H9 (cell line): ENCODE results near the gene PSMA6. TPM values are rescaled to one million over a fixed set of nuclear protein-coding genes. Genes with fewer than 3 reads are reported as not detected.

ENCODE experiments used
- DNase-seq: peaks from one replicate; pipeline ENCODE4 v3.0.0-alpha.2; 2017
- H2AFZ ChIP-seq: one replicate; pipeline ENCODE4 v1.6.1; 2013; ENCODE audit warnings: mild to moderate bottlenecking, low read length, control low read depth, moderate library complexity
- H2AK5ac ChIP-seq: 2 replicates; pipeline ENCODE4 v1.6.1; 2013; ENCODE audit warnings: low read length, control low read depth, mixed read lengths; ENCODE audit not compliant: insufficient read length
- H2BK120ac ChIP-seq: one replicate; pipeline ENCODE4 v1.6.1; 2013; ENCODE audit warnings: low read depth, mild to moderate bottlenecking, low read length, control low read depth, inconsistent platforms; ENCODE audit not compliant: poor library complexity, severe bottlenecking
- H2BK12ac ChIP-seq: 2 replicates; pipeline ENCODE4 v1.6.1; 2013; ENCODE audit warnings: low read length, control low read depth, mixed read lengths, low read depth; ENCODE audit not compliant: insufficient read length
- H2BK15ac ChIP-seq: 2 replicates; pipeline ENCODE4 v1.6.1; 2013; ENCODE audit warnings: low read depth, low read length, control low read depth
- H2BK20ac ChIP-seq: one replicate; pipeline ENCODE4 v1.6.1; 2013; ENCODE audit warnings: low read depth, mild to moderate bottlenecking, low read length, control low read depth, inconsistent platforms; ENCODE audit not compliant: poor library complexity, severe bottlenecking
- H2BK5ac ChIP-seq: 2 replicates; pipeline ENCODE4 v1.6.1; 2013; ENCODE audit warnings: low read length, control low read depth, mixed read lengths; ENCODE audit not compliant: insufficient read length
- H3K14ac ChIP-seq: 2 replicates; pipeline ENCODE4 v1.6.1; 2013; ENCODE audit warnings: low read length, control low read depth; ENCODE audit not compliant: insufficient read depth
- H3K18ac ChIP-seq: 2 replicates; pipeline ENCODE4 v1.6.1; 2013; ENCODE audit warnings: low read depth, mild to moderate bottlenecking, mixed read lengths, low read length, control low read depth; ENCODE audit not compliant: insufficient read length
- H3K23ac ChIP-seq: 2 replicates; pipeline ENCODE4 v1.6.1; 2013; ENCODE audit warnings: low read length, control low read depth, mixed read lengths, low read depth; ENCODE audit not compliant: insufficient read length
- H3K23me2 ChIP-seq: 2 replicates; pipeline ENCODE4 v1.6.1; 2013; ENCODE audit warnings: low read depth, mild to moderate bottlenecking, mixed read lengths, low read length, control low read depth; ENCODE audit not compliant: insufficient read length, poor library complexity, severe bottlenecking
- H3K27ac ChIP-seq: 2 replicates; pipeline ENCODE4 v1.5.1; 2013; ENCODE audit warnings: low read length, control low read depth, mixed read lengths, low read depth; ENCODE audit not compliant: insufficient read length
- H3K27me3 ChIP-seq: 2 replicates; pipeline ENCODE4 v1.6.1; 2013; ENCODE audit warnings: low read length, control low read depth, inconsistent platforms; ENCODE audit not compliant: insufficient read depth
- H3K4ac ChIP-seq: 2 replicates; pipeline ENCODE4 v1.6.1; 2013; ENCODE audit warnings: low read depth, mild to moderate bottlenecking, control low read depth, inconsistent platforms, low read length, moderate library complexity
- H3K4me1 ChIP-seq: 2 replicates; pipeline ENCODE4 v1.6.1; 2013; ENCODE audit warnings: low read length, control low read depth, inconsistent platforms; ENCODE audit not compliant: insufficient read depth
- H3K4me2 ChIP-seq: 2 replicates; pipeline ENCODE4 v1.6.1; 2013; ENCODE audit warnings: low read length, control low read depth, mixed read lengths; ENCODE audit not compliant: insufficient read length, insufficient read depth
- H3K56ac ChIP-seq: 2 replicates; pipeline ENCODE4 v1.6.1; 2013; ENCODE audit warnings: low read depth, mild to moderate bottlenecking, mixed read lengths, low read length, control low read depth; ENCODE audit not compliant: insufficient read length
- H3K79me1 ChIP-seq: 2 replicates; pipeline ENCODE4 v1.6.1; 2013; ENCODE audit warnings: low read depth, mild to moderate bottlenecking, moderate library complexity, low read length, control low read depth, inconsistent platforms; ENCODE audit not compliant: insufficient read depth, poor library complexity, severe bottlenecking
- H3K79me2 ChIP-seq: 2 replicates; pipeline ENCODE4 v1.6.1; 2013; ENCODE audit warnings: low read length, control low read depth, inconsistent platforms; ENCODE audit not compliant: insufficient read depth
- H3K9ac ChIP-seq: 2 replicates; pipeline ENCODE4 v1.6.1; 2013; ENCODE audit warnings: low read length, control low read depth, mixed read lengths; ENCODE audit not compliant: insufficient read length; ENCODE audit errors: extremely low read depth
- H3K9me3 ChIP-seq: one replicate; pipeline ENCODE4 v1.6.1; 2013; ENCODE audit warnings: low read depth, low read length, inconsistent platforms; ENCODE audit not compliant: control insufficient read depth
- H3T11ph ChIP-seq: one replicate; pipeline ENCODE4 v1.6.1; 2013; ENCODE audit warnings: mild to moderate bottlenecking, low read length, control low read depth, inconsistent platforms
- H4K20me1 ChIP-seq: one replicate; pipeline ENCODE4 v1.6.1; 2013; ENCODE audit not compliant: control insufficient read depth, insufficient read length, insufficient read depth
- H4K5ac ChIP-seq: 2 replicates; pipeline ENCODE4 v1.6.1; 2013; ENCODE audit warnings: low read depth, mild to moderate bottlenecking, mixed read lengths, low read length, control low read depth; ENCODE audit not compliant: insufficient read length
- H4K8ac ChIP-seq: replicated peaks from 2 replicates; pipeline ENCODE4 v1.6.1; 2013; ENCODE audit warnings: low read length, control low read depth, mixed read lengths, low read depth; ENCODE audit not compliant: insufficient read length
- H4K91ac ChIP-seq: 2 replicates; pipeline ENCODE4 v1.6.1; 2013; ENCODE audit warnings: low read depth, mild to moderate bottlenecking, moderate library complexity, mixed read lengths, low read length, control low read depth; ENCODE audit not compliant: insufficient read length
- H3K27ac Mint-ChIP-seq, 3 experiments: 2 replicates in 2 of 3; 3 replicates in 1 of 3; pipeline ENCODE4 v1.8.0; 2020 to 2021; ENCODE audit warnings: mixed read lengths in 3 of 3, mild to moderate bottlenecking in 1 of 3, moderate library complexity in 1 of 3
- H3K27me3 Mint-ChIP-seq: 2 replicates; pipeline ENCODE4 v1.8.0; 2021; ENCODE audit warnings: low read depth, mild to moderate bottlenecking, moderate library complexity, mixed read lengths
- H3K36me3 Mint-ChIP-seq, 3 experiments: 2 replicates in 2 of 3; 3 replicates in 1 of 3; pipeline ENCODE4 v1.8.0; 2020 to 2021; ENCODE audit warnings: low read depth in 3 of 3, mixed read lengths in 3 of 3; ENCODE audit not compliant: insufficient read depth in 1 of 3
- H3K4me1 Mint-ChIP-seq, 2 experiments: 2 replicates each; pipeline ENCODE4 v1.8.0; 2020; ENCODE audit warnings: mixed read lengths in 2 of 2
- H3K4me3 Mint-ChIP-seq, 2 experiments: 2 replicates in 1 of 2; 3 replicates in 1 of 2; pipeline ENCODE4 v1.8.0; 2020 to 2021; ENCODE audit warnings: mild to moderate bottlenecking in 2 of 2, mixed read lengths in 2 of 2, moderate library complexity in 1 of 2
- H3K9me3 Mint-ChIP-seq, 2 experiments: 2 replicates in 1 of 2; 3 replicates in 1 of 2; pipeline ENCODE4 v1.8.0; 2020; ENCODE audit warnings: mild to moderate bottlenecking in 2 of 2, mixed read lengths in 2 of 2, moderate library complexity in 1 of 2
- CTCF ChIP-seq: fragments of 200-600 bp; sonication (generic); conservative IDR thresholded peaks from 3 replicates; pipeline ENCODE4 v1.8.0; 2021; ENCODE audit warnings: antibody characterized with exemption, mild to moderate bottlenecking
- WGBS: extraction: QIAGEN DNeasy Blood & Tissue Kit; methylation state at CpG from one replicate; pipeline ENCODE4 v1.1.7; 2013; ENCODE audit warnings: missing lambda C conversion rate, low lambda C conversion rate, mixed read lengths; ENCODE audit not compliant: insufficient read length; ENCODE audit errors: extremely low coverage; 5-methylcytosine and 5-hydroxymethylcytosine counted together
- total RNA-seq: library from RNA; stranded (reverse); gene quantifications from 2 replicates; pipeline ENCODE4 v1.2.1, GENCODE V29; 2021

The PSMA6 gene
- total RNA-seq, 1 experiment from 2014 or later, result 255 TPM

GRCh38 chr14:35344107-35344807 is 52.1 kb downstream of the PSMA6 start:
- Mint-ChIP-seq H3K9me3 (no peaks in the 10 kb centered on the region), H3K4me3 (no peak overlapping the region), H3K27ac (peak overlapping the region in 1 of 3 experiments; percentile 11; a peak in 1 of 7 replicates), H3K27me3 (peaks cover 3% of the 10 kb centered on the region; the same call in 1 of the 2 replicates), H3K4me1 (peaks cover 24 to 31% of the 10 kb centered on the region in 2 experiments), H3K36me3 (no peaks in the 10 kb centered on the region; a peak in 1 of 7 replicates)
- Histone ChIP-seq H3K56ac (no peak overlapping the region), H3K23me2 (no peaks in the 10 kb centered on the region), H3K79me2 (no peaks in the 10 kb centered on the region), H2BK120ac (no peak overlapping the region), H2BK5ac (no peak overlapping the region), H3K27ac (no peak overlapping the region), H3K4me1 (no peaks in the 10 kb centered on the region), H3K23ac (no peak overlapping the region), H3K27me3 (no peaks in the 10 kb centered on the region), H3K79me1 (no peaks in the 10 kb centered on the region), H3K9ac (no peak overlapping the region), H4K8ac (no peak overlapping the region), H3K4me2 (no peak overlapping the region), H3K18ac (no peak overlapping the region), H2AK5ac (no peak overlapping the region), H4K91ac (no peak overlapping the region), H4K5ac (no peak overlapping the region), H2BK15ac (no peak overlapping the region), H3K9me3 (no peaks in the 10 kb centered on the region), H3T11ph (no peak overlapping the region), H3K4ac (no peak overlapping the region), H4K20me1 (no peaks in the 10 kb centered on the region), H2BK20ac (no peak overlapping the region), H2BK12ac (no peak overlapping the region), H2AFZ (no peak overlapping the region), H3K14ac (no peak overlapping the region)
- TF ChIP-seq CTCF, result no peak
- no CpG with 5 or more reads among the region's 15 CpGs for WGBS
- DNase-seq, result peak; percentile 17
